ENCODE measurements around the gene PWP1.

Gene PWP1

DNA sequence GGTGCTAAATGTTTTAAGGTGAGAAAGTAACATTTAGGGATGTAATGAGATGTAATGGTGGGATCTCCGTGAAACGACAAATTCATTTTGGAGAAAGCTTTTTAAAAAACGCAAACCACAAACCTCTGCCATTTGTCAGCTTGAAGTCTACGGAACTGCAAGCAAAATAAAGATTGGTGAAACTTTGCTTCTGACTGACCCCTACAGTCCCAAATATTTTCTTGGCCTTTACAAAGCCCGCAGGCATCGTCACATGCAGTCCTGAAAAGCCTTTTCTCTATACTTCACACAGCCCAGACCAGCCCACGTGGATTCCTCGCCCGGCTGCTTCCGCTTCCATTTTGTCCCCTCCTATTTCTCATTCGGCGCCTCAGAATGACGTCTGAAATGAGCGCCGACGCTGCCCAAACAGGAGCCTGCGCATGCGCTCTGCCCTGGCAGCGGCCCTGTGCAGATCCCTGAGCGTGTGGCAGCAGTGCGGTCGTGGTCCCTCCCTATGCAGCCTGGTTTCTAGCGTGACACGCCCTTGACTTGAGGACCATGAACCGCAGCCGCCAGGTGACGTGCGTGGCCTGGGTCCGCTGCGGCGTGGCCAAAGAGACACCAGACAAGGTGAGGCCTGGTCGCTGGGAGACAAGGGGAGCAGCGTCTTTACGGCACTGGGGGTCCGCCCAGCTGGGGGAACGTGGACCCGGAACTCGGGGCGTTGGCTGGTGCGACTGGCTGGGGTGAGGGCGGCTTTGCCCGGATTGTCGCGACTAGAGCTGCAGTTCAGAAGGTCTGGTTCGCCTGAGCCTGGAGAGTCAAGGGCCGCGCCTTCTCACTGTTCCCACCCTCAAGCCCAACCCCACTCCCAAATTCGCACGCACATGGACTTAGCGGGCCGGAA is at the start of gene PWP1:
Gene PWP1 (plus strand): TSS at position 440 of the 889 bp plus-strand sequence. CDS start 101 bp downstream, at position 541.
- peak; percentile 93 for DNase-seq (ENCODE audit: low spot score)

- DNase-seq (ENCODE audit: low spot score), result no peak
These were observed 44.4 kb upstream of the PWP1 start for GRCh38 chr12:107641154-107641553.

DNA sequence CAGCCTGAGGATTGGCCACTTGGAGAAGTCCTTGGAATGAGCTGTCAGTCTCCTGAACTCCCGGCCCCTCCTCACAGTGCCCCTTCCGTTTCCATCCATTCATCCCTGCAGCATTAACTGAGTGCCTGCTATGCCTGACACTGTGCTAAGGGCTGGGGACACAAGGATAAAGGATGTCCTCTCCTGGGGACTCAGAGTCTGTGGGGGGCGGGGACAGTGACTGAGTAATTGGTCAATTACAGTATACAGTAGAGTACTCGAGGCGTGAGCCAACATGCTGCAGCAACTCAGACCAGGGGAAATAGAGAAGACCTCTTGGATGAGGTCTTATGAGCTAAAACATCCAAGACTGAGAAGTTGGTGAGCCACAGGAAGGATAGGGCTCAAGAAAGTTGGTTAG is 43.4 kb upstream of the PWP1 start:
- DNase-seq (ENCODE audit: low spot score), result no peak

DNA sequence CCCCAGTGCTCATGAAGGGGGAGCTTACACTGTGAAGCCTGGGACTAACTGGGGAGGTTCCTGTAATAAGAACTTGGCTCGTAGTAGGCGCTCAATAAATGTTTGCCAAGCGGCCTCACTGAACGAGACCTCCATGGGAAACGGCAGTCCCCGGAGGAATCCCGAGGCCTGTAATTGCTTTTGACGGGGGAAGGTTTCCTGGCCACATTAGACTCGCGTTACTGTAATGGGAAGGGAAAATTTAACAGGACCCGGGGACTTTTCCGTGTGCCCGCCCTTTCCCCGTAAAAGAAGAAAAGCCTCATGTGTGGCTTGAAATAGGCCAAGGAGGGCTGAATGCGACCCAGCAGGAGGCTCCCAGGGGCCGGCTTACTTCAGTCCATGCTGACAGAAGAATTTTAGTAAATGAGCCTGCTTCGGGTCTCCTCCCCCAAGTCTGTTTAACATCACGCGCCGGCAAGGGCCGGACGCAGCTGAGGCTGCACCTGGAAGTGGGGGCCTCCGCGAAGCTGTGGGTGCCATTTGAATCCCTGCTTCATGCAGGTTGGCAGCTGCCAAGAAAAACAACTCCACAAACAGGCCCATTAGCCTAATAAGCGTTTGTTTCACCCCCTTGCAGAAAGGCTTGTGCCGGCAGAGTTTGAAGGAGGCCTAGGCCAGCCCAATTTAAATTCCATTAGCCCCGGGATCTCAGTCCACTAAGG is 39.8 kb upstream of the PWP1 start:
- peak; percentile 12 for DNase-seq (ENCODE audit: low spot score)

- no peak for DNase-seq (ENCODE audit: low spot score)
These were observed 39.2 kb upstream of the PWP1 start for GRCh38 chr12:107646436-107646835.

DNA sequence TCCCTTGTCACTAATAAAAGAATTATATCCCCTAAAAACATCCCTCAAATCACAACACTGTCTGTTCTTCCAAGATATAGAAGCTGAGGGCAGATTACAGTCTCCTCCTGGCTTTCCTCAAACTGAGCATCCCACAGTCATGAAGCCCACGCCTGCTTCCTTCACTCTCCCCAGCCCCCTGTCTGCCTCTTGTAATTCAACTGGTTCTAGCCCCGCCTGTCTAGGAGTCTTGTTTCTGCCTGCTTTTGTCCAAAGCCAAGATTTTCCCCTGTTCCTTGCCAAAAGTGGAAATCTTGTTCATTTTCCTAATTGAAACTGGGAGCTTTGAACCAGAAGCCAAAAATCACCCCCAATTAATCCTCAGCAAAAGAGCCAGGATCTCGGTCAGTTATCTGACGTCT is 35.9 kb upstream of the PWP1 start:
- peak; percentile 18 for DNase-seq (ENCODE audit: low spot score)

DNA sequence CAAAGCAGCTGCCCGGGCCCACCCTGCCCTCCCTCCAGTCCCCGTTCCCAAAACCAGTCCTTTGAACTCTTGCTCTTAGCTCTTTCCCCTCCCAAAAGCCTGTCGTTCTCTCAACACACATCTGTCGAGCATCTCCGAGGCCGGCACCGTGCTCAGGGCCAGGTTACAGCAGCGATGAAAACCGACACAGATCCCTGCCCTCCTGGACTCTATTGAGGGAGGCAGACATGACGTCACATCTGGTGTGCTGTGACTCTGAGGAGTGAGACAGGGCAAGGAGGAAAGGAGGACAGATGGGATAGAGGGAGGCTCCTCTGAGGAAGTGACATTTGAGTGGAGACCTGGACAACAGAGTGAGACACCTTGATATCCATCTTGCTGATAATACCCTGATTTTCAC is 34.6 kb upstream of the PWP1 start:
- no peak for DNase-seq (ENCODE audit: low spot score)

DNA sequence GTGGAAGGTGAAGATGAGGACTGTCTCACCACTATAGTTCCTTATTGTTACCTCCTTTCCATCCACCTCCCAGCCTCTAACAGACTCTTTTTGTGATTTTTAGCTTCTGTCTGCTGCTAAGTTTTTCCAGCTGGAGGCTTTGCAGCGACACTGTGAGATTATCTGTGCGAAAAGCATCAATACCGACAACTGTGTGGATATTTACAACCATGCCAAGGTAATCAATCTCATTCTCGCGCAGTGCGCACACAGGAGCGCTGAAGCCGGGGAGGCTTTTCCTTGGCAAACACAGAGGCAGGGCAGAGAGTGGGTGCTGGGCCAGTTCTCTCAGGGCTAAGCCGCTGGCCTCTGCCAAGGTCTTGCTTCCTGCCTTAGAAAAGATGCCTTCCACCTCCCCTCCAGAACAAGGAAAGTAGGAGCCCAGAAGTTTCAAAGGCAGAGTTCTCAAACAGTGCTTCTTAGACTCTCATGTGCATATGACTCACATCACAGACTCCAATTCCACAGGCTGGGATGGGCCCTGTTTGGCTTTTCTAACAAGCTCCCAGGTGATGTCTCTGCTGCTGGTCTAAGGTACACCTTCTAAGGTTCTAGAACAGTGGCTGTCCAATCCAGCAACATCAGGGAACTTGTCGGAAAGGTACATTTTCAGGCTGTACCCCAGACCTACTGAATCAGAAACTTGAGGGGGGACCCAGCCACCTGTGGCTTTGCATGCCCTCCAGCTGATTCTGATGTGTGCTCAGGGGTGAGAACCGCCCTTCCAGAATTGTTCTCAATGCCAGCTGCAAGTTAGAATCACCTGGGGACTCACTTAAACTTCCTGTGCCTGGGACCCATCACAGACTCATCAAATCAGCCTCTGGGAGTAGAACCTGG is 33.8 kb upstream of the PWP1 start:
- DNase-seq (ENCODE audit: low spot score), result no peak

GRCh38 chr12:107653519-107653918 is 32.1 kb upstream of the PWP1 start:
- no peak for DNase-seq (ENCODE audit: low spot score)

DNA sequence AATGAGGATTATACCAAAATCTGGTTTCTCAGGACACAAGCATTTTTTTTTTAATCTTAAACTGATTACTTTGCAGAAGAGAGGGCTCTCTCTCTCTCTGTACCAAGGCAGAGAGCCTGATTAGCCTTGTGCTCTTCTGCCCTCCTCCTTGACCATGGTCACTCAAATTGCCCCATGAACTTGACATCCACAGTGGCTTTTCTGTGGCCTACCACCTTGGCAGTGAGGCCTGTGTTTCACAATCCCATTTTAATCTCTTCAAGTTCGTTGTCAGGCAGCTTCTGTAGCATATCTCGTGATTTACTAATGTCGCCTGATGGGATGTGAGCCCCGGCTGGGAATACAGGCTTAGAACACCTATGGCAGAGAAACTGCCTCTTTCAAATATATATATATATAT is 30.7 kb upstream of the PWP1 start:
- no peak for DNase-seq (ENCODE audit: low spot score)

GRCh38 chr12:107655281-107656065 is 30.1 kb upstream of the PWP1 start:
- DNase-seq (ENCODE audit: low spot score), result no peak

GRCh38 chr12:107656302-107656701 is 29.3 kb upstream of the PWP1 start:
- DNase-seq (ENCODE audit: low spot score), result no peak

DNA sequence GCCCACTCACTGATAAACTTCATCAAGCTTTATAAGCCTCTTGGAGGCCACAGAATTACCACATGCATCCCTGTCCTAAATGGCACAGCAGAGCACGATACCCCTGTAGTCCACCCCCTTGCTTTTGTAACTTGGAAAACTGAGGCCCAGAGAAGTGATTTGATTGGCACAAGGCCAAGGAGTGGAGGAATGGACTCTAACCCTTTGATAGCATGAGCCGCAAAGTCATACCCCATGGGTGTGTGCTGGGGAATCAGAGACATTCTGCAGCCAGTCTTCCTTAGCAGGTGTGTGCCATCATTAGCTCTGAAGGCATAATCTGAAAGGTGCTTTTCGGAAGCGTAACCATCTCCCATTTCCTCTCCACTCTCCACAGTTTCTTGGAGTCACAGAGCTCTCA is 28.5 kb upstream of the PWP1 start:
- DNase-seq (ENCODE audit: low spot score), result no peak

- no peak for DNase-seq (ENCODE audit: low spot score)
These were observed 28.0 kb upstream of the PWP1 start for GRCh38 chr12:107657621-107658020.

- DNase-seq (ENCODE audit: low spot score), result no peak
These were observed 25.4 kb upstream of the PWP1 start for GRCh38 chr12:107660235-107660634.

- DNase-seq (ENCODE audit: low spot score), result peak; percentile 10
These were observed 24.7 kb upstream of the PWP1 start for GRCh38 chr12:107660861-107661415.

DNA sequence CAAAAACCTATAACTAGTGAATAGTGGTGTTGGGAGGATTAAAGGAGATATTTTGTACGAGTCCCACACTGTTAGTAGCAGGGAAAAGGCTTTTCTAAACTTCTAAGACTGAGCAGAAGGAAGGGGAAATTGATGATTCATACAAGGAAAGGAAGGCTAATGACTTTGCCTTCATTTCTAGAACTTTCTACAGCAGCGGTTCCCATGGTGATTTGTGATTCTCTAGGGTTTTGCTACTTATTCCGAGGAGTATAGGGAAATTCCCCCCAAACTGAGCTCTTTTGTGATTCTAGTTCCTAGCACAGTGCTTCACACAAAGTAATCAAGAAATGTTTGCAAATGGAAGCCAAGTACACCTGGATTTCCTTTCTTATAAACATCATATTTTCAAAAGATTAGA is 23.8 kb upstream of the PWP1 start:
- DNase-seq (ENCODE audit: low spot score), result no peak

DNA sequence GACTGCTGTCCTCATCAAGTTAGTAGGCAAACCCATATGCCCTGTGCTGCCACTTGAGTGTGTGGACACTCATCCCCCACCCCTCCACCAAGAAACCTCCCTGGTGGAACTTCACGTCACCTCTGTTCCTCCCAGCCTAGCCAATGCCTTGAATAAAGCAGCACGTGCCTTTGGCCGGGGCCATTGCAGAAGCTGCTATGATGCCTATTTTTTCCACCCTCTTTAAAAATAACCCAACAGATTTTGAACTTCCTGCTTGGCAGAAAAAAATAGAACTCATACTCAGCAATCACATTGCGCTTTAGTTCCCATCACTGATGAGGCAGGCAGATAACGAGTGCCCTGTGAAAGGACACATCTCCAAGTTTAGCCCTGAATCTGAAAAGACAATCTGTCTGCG is 23.1 kb upstream of the PWP1 start:
- DNase-seq (ENCODE audit: low spot score), result no peak

DNA sequence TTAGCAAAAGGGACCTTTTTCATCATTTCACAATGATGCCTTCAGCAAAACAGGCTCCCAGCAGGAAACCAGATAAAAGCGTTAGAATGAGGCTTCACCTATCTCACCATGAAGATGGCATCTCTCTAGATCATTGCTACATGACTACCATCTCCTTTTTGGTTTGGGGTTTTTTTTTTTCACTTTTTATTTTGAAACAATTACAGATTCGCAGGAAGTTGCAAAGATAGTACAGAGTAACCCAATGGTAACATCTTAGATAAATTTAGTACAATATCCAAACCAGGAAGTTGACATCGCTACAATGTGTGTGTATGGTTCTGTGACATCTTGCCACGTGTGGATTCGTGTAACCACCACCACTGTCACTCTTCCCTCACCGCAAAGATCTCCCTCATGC is 22.3 kb upstream of the PWP1 start:
- DNase-seq (ENCODE audit: low spot score), result no peak

DNA sequence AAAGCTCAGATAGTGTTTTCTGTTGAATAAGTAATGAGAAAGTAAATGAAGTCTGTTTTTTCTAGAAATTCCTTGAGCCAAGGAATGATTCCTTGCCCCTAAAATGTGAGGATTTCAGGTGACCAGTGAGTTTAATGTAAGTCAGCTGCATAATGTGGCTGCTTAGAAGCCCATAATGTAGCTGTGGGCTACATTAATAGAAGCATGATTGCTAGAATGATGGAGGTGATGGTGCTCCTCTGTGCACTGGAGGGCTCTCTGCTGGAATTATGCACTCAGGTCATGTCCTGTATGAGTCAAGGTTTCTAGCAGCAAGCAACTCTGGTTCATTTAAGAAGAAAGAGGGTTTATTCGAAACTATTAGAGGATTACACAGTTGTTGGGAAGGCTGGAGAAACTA is 19.6 kb upstream of the PWP1 start:
- no peak for DNase-seq (ENCODE audit: low spot score)

- no peak for DNase-seq (ENCODE audit: low spot score)
These were observed 18.1 kb upstream of the PWP1 start for GRCh38 chr12:107667464-107667863.

Measured in putamen (tissue), 1 donor.